HepG2 (cell line): ENCODE results near the gene PTPRU. TPM values are rescaled to one million over a fixed set of nuclear protein-coding genes. Genes with fewer than 3 reads are reported as not detected.

Source experiments
- HOXA9 ChIP-seq: sonication (generic); formaldehyde crosslinking; IDR thresholded peaks from 2 replicates; pipeline ENCODE4 v1.8.1; 2022; ENCODE audit warnings: missing genetic modification reagents, mild to moderate bottlenecking, moderate library complexity, borderline replicate concordance
- MBD4 ChIP-seq: IDR thresholded peaks from 2 replicates; pipeline ENCODE4 v1.6.1; 2012; ENCODE audit warnings: low read length, inconsistent platforms, borderline replicate concordance
- PRDM15 ChIP-seq: sonication (generic); formaldehyde crosslinking; IDR thresholded peaks from 2 replicates; pipeline ENCODE4 v1.4.0; 2020; ENCODE audit warnings: missing genetic modification reagents
- SKI ChIP-seq: fragments of 450-650 bp; IDR thresholded peaks from one replicate; pipeline ENCODE4 v1.6.1; 2018; ENCODE audit warnings: mild to moderate bottlenecking; ENCODE audit not compliant: partially characterized antibody
- ZBTB39 ChIP-seq: sonication (generic); formaldehyde crosslinking; IDR thresholded peaks from 2 replicates; pipeline ENCODE4 v1.5.0; 2020; ENCODE audit warnings: missing genetic modification reagents
- ZHX2 ChIP-seq, 2 experiments: sonication (generic) in 1 of 2; formaldehyde crosslinking in 1 of 2; IDR thresholded peaks; 2 replicates each; pipeline versions ENCODE4 v1.6.1 to v1.9.0; 2014 to 2022; ENCODE audit warnings: antibody characterized with exemption in 1 of 2, borderline replicate concordance in 1 of 2, inconsistent platforms in 1 of 2, low read depth in 1 of 2, missing genetic modification reagents in 1 of 2
- ZNF660 ChIP-seq: sonication (generic); formaldehyde crosslinking; IDR thresholded peaks from 2 replicates; pipeline ENCODE4 v1.5.1; 2020; ENCODE audit warnings: mild to moderate bottlenecking, low read depth, missing genetic modification reagents, borderline replicate concordance
- polyA plus RNA-seq, 8 experiments: library from polyadenylated mRNA; depleted of rRNA in 3 of 8; stranded (reverse) in 7 of 8; unstranded in 1 of 8; fragments of >200 nt; fragmentation: Illumina TruSeq in 4 of 8; extraction: Trizol in 4 of 8; gene quantifications; 2 replicates each; pipeline versions ENCODE4 v1.2.1 to v1.2.3, GENCODE V29; 2011 to 2016; ENCODE audit warnings: low read depth in 4 of 8, missing spikeins in 1 of 8, mixed read lengths in 1 of 8; ENCODE audit not compliant: insufficient read depth in 1 of 8
- total RNA-seq, 5 experiments: library from RNA; depleted of rRNA; stranded (reverse); fragments of >200 nt; fragmentation: Illumina TruSeq; extraction: Trizol; gene quantifications; 2 replicates each; pipeline ENCODE4 v1.2.3, GENCODE V29; 2016; ENCODE audit warnings: low read depth in 1 of 5

Gene PTPRU
- total and polyA plus RNA-seq, 2 of the 13 experiments (the other 11 are each of a cell fraction or from before 2014, with no cell fraction given) = 21.6 to 22.3 TPM

GRCh38 chr1:29237129-29237821 lies 953 bp downstream of the PTPRU start (continued):
- TF ChIP-seq ZHX2 (IDR thresholded peaks at IDR 0.05; ENCODE audit: low read depth) (no peak), ZHX2 (CRISPR knock-in tag; IDR thresholded peaks at IDR 0.05; ENCODE audit: borderline replicate concordance) (no peak), MBD4 (no peak), SKI (peak; percentile 56), ZBTB39 (CRISPR knock-in tag) (no peak), HOXA9 (no peak), ZNF660 (CRISPR knock-in tag) (no peak), PRDM15 (CRISPR knock-in tag) (no peak)
